Measurements from ENCODE around the gene MEA1.
"Not testable (repeated sequence)": the region's sequence is repeated elsewhere in the genome, so short reads cannot be mapped to it uniquely, and the experiment has no call there.

Gene MEA1

DNA sequence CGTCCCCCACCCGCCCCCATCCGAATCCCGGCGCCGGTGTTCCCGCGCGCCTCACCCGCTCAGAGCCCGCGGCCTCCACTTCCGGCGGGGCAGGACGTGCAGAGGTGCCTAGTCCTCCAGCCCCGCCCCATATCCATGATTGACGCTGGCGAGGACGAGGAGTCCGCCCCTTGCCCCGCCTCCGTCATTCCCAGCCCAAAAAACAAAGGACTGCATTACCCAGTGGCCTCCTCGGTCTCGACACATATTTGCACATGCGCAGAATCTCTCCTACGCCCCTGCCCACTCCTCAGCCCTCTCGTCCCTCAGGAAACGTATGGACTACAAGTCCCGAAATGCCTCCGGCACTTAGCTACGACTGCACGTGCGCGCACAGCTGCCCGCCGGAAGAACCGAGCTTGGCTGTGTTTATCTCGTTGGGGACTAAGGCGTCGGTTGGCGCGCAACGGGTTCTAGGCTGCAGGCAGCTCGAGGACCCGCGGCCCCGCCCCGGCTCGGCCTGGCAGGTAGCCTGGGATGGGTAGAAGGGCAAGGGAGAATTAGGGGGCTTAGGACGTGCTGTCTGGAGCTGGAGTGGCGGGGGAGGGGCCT, at the start of gene MEA1, which contains the start of gene KLHDC3:
TSS of gene MEA1 (minus strand) at position 104 of the 591 bp plus-strand sequence. CDS start 133 bp downstream, outside the sequence.
TSS of gene KLHDC3 (plus strand) at position 407 of the 591 bp plus-strand sequence. CDS start 2,944 bp downstream, outside the sequence.
- DNase-seq = peak; percentile 100

GRCh38 chr6:43062818-43063217, 49.1 kb upstream of the MEA1 start:
- no peak for DNase-seq

- no peak for DNase-seq
These were observed 48.1 kb upstream of the MEA1 start for GRCh38 chr6:43061861-43062260.

DNA sequence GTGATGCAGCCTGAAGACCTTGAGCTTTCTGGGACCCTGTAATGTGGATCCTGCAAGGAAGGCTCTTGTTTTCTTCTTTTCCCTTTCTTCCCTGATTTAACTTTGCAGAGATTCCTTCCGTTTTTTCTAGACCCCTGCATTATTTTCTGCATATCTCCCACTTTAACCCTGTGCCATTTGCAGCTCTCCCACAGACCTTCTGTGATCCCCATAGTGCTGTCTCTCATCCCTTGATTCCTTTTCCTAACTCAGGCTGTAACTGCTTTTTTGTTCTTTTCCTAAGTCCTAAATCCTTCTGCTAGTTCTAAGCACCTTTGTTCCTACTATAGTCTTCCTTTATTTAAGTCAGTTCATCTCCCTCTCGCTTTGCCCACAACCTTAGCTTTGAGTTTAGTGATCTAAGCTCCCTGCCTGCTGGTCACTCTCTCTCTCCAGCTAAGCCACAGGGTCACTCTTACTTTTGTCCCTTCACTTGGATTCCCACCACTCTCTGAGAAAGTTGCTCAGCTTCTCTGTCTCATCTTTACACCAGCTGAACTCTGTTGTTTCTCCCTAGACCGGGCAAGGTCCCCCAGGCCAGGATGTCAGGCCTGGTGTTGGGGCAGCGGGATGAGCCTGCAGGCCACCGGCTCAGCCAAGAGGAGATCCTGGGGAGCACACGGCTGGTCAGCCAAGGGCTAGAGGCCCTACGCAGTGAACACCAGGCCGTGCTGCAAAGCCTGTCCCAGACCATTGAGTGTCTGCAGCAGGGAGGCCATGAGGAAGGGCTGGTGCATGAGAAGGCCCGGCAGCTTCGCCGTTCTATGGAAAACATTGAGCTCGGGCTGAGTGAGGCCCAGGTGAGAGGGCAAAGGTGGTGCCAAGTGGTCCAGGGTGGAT, 47.2 kb upstream of the MEA1 start:
- DNase-seq = no peak

DNA sequence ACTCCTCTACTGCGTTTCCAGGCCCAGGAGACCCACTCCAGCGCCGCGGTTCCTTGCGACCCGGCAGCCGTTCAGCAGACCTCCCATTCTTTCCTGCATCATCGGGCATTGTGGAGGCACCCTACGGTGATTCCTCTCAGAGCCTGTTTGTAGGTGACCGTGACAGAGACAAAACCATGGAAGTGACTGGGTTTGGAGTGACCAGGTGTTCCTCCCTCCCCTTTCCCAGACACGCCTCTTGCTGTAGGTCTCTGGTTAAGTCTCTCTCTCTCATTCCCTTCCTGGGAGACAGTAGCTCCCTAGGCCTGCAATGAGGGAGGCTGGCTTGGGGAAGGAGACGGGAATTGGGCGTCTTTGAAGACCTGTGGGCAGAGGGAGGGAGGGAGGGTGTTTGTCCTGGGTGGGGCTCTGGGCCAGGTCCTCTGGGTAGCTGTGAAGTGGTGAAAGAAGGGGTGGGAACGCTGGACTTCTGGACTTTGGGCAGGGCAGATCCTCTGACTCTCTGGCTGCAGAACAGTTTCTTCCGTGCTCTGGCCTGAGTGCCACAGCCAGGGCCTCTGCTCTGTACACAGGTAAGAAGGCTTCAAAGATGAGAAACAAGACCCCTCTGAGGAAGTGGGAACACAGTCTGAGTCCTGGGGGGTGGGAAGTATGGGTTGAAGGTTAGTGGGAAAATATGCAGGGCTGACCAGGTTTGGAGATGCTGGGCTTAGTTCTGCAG, 46.4 kb upstream of the MEA1 start:
- no peak for DNase-seq

DNA sequence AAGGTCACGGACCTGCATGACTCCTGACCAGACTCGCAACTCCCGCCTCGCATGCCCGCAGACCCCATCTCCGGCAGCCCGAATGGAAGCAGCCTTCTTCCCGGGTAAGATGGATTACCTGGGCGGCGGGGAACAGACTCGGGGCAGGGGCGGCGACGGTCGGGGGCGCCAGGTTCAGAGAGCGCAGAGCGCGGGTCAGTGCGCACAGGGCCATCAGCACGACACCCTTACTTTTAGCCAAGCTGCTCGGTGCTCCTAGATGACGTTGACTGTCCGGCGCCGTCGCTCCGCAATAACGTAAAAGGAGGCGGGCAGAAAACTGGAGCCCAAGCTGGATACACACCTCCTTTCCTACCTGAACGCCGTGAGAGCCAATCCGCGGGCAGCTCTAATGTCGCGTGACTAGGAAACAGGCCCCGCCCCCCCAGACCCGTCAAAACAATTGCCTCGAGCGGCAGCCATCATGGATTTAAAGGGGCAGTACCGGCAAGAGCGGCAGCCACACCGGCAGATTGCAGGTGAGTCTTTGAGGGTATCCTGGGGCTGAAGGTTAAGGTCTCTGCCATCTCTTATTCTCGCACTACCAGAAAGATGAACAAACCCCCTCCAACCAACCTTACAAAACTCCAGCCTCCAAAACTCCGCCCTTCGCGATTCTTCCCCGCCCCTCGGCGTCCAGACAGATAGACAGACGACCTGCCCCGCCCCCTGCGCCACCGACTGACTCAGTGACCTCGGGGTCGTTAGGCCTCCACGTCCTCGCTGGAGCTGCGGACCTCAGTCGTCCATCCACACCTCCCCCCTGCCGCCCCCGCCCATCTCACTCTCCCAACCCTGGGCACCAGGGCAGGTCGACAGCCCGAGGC, 45.7 kb upstream of the MEA1 start, which contains the start of the genes KLC4 and MRPL2:
TSS of gene KLC4 (plus strand) at position 464 of the 866 bp plus-strand sequence. CDS start 1,705 bp downstream, outside the sequence.
TSS of gene MRPL2 (minus strand) at position 267 of the 866 bp plus-strand sequence. CDS start at position 214, 53 bp downstream.
- peak; percentile 100 for DNase-seq

- peak; percentile 50 for DNase-seq
These were observed 44.8 kb upstream of the MEA1 start for GRCh38 chr6:43058531-43058930.

GRCh38 chr6:43055966-43056365, 42.2 kb upstream of the MEA1 start:
- no peak for DNase-seq

DNA sequence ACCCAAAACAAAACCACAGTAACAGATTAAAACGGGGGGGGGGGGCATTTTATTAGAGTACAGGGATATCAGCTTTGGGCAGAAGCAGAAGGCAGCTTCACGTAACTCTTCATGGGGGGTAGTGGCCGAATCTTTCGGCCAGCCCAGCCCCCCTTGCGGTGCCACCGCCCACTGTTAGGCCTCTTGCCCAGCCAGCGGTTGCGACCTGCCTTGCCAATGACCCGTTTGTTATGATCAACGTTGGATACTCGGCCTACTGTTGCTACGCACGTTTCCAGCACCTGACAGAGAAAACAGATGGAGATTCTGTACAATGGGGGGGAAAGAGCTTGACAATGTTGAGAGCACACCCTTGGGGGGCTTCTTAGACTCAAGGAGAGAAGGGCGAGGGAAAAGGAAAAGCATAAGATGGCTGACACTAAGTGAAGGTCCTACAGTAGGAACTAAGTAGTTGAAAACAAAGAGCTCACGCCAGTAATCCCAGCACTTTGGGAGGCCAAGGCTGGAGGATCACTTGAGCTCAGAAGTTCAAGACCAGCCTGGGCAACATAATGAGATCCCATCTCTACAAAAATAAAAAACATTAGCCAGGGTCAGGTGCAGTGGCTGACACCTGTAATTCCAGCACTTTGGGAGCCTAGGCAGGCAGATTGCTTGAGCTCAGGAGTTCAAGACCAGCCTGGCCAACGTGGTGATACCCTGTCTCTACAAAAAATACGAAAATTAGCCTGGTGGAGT, 40.6 kb upstream of the MEA1 start:
- no peak for DNase-seq

GRCh38 chr6:43053545-43054205, 39.9 kb upstream of the MEA1 start, which contains the start of gene CUL7:
Gene CUL7 (minus strand): TSS chr6:43053851. CDS start chr6:43052788, 1,063 bp downstream.
- peak; percentile 98 for DNase-seq

GRCh38 chr6:43052842-43053544, 39.2 kb upstream of the MEA1 start:
- peak; percentile 66 for DNase-seq

DNA sequence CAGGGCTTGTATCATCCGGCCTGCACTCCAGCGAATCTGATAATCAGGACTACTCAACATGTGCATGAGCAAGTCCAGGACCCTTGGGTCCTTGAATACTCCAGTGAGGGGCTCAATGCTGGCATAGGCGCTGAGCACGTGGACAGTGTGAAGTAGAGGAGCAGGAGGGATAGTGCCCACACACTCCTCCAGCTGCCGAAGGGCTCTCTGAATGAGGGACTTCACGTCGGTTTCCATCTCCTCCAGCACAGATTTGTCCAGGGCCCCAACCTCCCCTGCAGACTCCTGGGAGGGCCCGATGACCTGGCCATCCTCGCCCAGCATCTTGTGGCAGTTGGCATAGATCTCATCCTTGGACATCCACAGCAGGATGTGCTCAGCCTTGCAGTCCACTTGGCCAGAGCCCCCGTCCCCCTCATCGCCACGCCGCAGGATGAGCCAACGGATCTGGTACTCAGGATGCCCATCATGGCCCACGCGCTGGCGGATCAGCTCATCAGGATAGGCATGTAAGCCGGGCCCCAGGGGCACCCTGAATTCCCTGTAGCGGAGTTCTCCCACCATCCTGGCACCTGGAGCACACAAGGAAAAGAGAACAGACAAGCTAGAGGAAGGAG, 38.6 kb upstream of the MEA1 start:
- DNase-seq = no peak

DNA sequence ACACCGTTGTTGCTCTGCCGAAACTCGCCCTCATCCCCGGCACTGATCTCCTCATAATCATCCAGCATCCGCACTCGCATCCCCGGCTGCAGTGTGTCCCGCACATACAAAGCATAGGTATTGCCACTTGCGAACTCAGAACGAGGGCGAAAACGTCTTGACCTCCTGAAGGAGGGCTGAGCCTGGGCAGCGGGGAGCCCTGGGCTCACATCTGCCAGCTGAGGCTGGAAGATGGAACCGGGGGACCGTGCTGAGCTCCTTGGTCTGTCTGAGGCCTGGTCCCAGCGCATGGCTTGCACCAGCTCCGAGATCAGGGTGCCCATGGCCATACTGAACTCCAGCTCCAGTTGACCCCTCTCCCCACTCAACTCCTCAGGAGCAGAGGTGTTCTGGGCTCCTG, 37.2 kb upstream of the MEA1 start:
- no peak for DNase-seq

GRCh38 chr6:43047998-43048397, 34.3 kb upstream of the MEA1 start:
- no peak for DNase-seq

DNA sequence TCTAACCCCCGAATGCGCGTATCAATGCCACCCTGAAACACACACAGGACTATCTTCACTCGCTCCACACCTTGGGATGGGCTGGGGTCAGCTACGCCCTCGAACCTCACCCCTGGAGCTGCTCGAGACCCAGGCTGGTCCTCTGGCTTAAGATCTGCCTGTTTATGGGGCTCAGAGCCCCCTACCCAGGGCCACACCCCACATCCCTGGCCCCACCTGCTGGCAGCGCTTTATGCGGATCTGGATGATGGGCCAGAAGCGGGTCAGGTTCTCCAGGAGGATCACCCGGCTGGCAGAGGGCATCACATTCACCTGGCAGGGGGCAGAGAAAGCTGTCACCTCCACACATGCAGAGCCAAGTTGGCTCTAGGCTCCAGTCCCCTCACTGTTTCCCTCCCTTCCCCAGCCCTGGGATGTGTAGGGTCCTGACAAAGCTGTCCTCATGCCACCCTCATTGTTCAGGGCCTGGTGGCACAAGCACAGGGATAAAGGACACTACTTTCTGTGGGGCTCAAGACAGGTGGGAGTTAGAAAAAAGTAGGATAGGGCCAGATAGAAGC, 31.7 kb upstream of the MEA1 start:
- no peak for DNase-seq

GRCh38 chr6:43043310-43043709, 29.6 kb upstream of the MEA1 start:
- DNase-seq = no peak

GRCh38 chr6:43041475-43041874, 27.7 kb upstream of the MEA1 start:
- not testable (repeated sequence) for DNase-seq

GRCh38 chr6:43040542-43041257, 27.0 kb upstream of the MEA1 start:
- no peak for DNase-seq

DNA sequence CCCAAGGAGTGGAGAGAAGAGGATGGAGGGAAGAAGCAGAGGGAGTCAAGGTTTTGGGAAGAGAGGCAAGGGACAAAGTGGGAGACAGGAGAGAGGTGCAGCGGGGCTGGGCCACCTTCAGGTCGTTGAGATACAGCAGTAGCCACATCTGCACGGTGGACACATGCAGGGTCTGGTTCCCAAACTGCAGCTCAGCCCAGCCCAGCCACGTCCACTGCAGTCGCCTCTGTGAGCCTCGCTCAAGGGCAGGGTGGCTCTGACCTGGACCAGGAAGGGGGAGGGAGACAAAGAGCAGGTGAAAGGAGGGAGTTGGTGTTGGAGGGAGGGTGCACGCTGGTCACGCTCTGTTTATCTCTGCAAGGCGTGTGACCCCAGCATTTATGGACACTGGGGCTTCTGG, 25.0 kb upstream of the MEA1 start:
- no peak for DNase-seq
